HT-29 (cell line): ENCODE results near the gene POR. TPM values are rescaled to one million over a fixed set of nuclear protein-coding genes. Genes with fewer than 3 reads are reported as not detected.
"Not testable (repeated sequence)": the region's sequence is repeated elsewhere in the genome, so short reads cannot be mapped to it uniquely, and the experiment has no call there.

Experiments used
- DNase-seq: peaks from one replicate; pipeline ENCODE4 v3.0.0-alpha.2; 2015; ENCODE audit warnings: low spot score
- total RNA-seq: library from RNA; depleted of rRNA; stranded (reverse); fragments of >200 nt; shearing (Covaris generic); gene quantifications from 2 replicates; pipeline ENCODE4 v1.2.3, GENCODE V29; 2014; rRNA removed

The POR gene
- total RNA-seq = 222 and 263 TPM in 2 replicates

- peak; percentile 96 for DNase-seq
Measured at GRCh38 chr7:75914655-75915415, at the start of gene POR. Gene POR, plus strand, starts transcription at chr7:75915155. Its CDS starts 38,847 bp downstream, at chr7:75954002.

GRCh38 chr7:75866114-75866488 lies 48.9 kb upstream of the POR start:
- no peak for DNase-seq

- DNase-seq = peak; percentile 71
Measured at GRCh38 chr7:75866489-75867389, 48.2 kb upstream of the POR start.

DNA sequence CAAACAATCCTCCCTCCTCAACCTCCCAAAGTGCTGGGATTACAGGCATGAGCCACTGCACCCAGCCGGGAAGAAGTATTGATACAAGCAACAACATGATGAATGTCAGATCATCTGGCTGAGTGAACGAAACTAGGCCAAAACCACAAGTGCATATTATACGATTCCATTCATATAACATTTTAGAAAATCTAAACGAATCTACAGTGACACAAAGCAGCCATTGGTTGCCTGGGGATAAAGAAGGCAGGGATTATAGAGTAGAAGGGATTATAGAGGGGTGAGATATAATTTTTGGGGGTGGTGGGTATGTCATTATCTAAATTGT lies 47.6 kb upstream of the POR start:
- no peak for DNase-seq

GRCh38 chr7:75868153-75868552 lies 46.8 kb upstream of the POR start:
- DNase-seq = no peak

- no peak for DNase-seq
Measured at GRCh38 chr7:75869776-75870379, 45.1 kb upstream of the POR start.

DNA sequence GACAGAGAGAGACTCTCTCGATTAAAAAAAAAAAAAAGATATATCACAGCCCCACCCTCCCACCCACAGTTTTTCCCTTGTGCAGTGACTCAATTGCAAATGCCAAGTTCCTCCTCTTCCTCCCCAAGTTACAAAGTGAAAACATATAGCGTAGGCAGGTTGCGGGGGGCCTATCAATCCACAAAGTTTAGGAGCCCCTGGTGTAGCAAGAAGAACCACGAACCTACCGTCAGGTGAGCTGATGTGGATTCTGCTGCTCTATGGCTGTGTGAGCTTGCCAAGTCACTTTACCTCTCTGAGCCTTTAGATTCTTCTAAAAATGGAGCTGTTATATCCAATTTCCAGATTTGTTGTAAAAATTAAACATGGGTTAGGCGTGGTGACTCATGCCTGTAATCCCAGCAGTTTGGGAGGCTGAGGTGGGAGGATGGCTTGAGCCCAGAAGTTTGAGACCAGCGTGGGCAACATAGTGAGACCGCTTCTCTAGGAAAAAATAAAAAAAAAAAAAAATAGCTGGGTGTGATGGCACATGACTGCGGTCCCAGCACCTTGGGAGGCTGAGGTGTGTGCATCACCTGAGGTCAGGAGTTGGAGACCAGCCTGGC lies 44.3 kb upstream of the POR start:
- DNase-seq = no peak

DNA sequence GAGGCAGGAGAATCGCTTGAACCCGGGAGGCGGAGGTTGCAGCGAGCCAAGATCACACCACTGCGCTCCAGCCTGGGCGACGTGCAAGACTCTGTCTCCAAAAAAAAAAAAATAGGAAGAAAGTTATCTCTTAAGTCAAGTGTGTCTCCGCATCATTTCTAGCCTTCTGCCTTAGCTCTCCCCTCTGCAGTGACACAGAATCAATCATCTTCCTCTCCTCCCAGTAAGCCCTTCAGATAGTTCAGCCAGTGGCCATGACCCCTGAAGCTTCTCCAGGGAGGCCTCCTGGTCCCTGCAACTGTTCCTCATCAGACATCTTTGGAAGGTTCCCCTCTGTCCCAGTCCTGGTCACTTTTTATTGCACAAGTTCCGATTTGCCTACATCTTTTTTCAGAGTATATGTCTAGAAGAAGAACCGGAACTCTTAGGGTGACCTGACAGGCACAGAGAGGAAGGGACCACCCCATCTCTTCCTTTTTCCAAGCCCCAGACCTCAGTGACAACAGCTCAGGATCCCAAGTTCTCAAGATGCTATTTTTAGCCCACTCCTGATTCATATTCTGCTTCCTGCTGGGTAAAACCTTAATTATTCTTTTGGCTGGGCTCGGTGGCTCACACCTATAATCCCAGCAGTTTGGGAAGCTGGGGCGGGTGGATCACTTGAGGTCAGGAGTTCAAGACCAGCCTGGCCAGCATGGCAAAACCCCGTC lies 42.7 kb upstream of the POR start:
- no peak for DNase-seq

- DNase-seq = not testable (repeated sequence)
Measured at GRCh38 chr7:75874180-75874579, 40.8 kb upstream of the POR start.

DNA sequence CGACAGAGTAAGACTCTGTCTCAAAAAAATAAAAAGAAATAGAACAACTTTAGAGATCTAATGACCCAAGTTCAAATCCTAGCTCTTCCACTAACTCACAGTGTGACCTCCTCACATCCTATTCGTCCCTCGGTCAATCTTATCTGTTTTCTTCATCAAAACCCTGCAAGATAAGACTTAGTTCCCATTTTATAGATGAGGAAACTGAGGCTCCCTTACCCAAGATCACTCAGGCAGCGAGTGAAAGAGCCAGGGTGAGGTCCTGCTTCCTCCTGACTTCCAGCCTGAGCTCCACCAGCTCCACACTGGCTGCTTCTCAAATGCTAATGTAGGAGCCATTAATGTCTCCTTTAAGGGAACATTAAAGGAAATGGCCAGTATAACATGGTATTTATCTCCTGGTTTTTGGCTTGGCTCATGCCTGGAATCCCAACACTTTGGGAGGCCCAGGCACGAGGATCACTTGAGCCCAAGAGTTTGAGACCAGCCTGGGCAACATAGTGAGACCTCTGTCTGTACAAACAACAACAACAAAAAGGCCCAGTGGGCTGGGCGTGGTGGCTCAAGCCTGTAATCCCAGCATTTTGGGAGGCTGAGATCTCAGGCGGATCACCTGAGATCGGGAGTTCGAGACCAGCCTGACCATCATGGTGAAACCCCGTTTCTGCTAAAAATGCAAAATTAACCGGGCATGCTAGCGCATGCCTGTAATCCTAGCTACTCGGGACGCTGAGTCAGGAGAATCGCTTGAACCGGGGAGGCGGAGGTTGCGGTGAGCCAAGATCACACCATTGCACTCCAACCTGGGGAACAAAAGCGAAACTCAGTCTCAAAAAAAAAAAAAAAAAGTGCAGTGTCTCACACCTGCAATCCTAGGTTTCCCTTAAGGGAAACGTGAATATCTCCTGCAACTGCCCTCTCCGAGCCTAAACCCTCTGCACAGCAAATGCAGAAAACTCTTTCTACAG lies 39.6 kb upstream of the POR start:
- DNase-seq = no peak

DNA sequence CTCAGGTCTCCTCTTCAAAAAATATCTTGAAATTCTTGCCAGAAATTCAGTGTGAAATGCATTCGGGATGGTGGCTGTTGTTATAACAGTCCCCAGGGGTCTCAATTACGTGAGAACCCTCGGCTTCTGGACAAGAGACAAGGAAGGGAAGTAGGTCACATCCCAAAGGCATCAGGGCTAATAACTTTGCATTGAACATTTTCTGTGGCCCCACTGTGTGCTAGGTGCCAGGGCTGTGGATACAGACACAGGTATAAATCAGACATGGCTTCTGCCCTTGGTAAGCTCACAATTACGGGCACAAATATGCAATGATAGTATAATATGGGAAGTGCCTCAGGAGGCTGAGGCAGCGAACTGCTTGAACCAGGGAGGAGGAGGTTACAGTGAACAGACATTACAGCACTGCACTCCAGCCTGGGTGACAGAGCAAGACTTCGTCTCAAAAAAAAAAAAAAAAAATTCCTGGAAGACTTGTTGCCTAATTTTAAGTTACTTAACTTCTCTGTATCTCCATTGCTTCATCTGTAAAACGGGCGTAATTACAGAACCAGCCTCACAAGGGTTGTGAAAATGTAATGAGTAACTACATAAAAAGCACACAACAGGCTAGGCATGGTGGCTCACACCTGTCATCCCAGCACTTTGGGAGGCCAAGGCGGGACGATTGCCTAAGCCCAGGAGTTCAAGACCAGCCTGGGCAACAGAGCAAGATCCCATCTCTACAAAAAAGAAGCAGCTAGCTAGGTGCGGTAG lies 38.7 kb upstream of the POR start:
- DNase-seq = no peak

DNA sequence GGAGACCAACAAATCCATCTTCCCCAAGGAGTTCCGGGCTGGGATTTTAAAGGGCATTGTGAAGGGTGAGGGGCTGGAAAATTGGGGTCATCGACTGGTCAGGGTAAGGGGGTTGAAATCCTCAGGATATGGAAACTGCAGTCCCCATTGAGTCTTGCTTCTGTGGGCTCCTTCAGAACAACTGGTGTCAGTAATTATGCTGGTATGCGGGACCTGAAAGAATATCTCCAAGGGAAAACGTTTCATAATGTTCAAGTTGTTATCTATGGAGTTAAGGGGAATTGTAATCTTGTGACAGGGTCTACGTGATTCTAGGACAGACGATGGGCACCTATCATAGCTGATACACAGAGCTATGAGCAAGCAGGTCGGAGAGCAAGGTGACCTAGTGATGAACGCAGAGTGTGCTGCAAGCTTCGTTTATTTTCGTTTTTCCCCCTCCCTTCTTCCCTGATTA lies 36.6 kb upstream of the POR start:
- no peak for DNase-seq

DNA sequence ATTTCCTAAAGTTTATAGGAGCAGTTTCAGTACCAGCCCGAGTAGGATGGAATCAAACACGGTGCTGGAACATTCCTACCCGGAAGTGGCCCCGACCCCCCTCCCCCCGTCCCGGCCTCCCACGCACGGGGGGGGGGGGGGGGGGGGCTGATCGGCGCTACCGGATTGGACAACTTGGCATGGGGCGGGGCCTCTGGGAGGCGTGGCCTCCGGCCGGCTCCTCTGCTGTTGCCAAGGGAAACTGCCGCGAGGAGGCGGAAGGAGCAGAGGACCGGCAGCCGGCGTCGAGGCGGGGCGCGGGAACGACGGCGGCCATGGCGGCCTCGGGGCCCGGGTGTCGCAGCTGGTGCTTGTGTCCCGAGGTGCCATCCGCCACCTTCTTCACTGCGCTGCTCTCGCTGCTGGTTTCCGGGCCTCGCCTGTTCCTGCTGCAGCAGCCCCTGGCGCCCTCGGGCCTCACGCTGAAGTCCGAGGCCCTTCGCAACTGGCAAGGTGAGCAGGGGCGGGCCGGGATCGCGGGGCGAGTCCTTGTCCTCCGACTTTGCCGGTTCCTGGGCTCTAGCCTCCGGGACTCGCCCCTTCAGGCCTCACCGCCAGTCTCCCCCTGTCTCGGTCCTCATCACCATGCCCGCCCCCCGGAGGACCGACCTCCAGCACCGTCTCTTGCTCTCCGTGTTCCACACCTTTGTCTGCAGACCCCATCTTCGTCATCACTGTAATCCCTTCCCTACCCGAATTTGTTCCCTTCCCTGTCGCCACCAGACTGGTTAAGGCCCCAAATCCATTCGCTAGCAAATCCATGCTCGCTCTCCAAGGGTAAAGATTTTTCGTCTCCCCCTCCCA lies 36.0 kb upstream of the POR start, which contains the start of gene RHBDD2:
RHBDD2 (plus strand) TSS at position 266 of the 843 bp plus-strand sequence; CDS start at position 315, 49 bp downstream.
- DNase-seq = peak; percentile 98

- DNase-seq = peak; percentile 14
Measured at GRCh38 chr7:75879771-75880184, 35.2 kb upstream of the POR start.

- no peak for DNase-seq
Measured at GRCh38 chr7:75880242-75880641, 34.7 kb upstream of the POR start.

DNA sequence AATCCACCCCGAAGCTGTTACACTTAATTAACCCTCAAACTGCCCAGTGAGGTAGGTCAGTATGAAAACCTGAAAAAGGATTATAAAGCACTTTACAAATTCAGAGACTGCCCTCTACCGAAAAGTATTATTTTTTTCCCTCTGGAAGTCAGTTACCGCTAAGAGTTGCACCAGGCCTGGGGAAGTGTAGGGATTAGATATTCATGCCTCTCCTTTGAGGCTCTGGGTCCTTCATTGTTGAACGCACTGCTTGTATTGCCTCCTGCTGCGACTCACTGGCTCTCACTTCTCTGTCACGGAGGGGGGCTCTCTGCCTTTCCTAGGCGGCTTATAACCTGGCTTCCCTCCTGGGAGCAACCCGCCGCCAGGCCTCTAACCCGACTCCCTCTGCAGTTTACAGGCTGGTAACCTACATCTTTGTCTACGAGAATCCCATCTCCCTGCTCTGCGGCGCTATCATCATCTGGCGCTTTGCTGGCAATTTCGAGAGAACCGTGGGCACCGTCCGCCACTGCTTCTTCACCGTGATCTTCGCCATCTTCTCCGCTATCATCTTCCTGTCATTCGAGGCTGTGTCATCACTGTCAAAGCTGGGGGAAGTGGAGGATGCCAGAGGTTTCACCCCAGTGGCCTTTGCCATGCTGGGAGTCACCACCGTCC lies 33.4 kb upstream of the POR start:
- DNase-seq = no peak

DNA sequence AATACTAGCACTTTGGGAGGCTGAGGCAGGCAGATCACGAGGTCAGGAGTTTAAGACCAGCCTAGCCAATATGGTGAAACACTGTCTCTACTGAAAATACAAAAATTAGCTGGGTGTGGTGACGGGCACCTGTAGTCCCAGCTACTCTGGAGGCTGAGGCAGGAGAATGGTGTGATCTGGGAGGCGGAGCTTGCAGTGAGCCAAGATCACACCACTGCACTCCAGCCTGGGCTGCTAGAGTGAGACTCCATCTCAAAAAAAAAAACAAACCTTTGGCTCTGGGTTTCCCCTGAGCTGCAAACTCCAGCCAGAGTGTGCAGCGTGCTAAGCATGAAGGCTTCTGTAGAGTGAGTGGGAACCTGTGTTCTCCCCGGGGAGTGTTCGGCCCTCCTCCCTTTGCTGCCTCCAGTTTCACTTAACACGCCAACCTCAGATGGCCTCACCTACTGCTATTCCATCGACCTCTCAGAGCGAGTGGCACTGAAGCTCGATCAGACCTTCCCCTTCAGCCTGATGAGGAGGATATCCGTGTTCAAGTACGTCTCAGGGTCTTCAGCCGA lies 31.6 kb upstream of the POR start:
- not testable (repeated sequence) for DNase-seq
